Hematopoietic multipotent progenitor cell (in vitro differentiated cells): ENCODE data around the gene CHRNA5. TPM values are rescaled to one million over a fixed set of nuclear protein-coding genes. Genes with fewer than 3 reads are reported as not detected.
A peak's percentile ranks its signal among the peaks of the same experiment; 100 is the strongest.

ENCODE experiments used
- DNase-seq, 3 donors: peaks; one replicate each; pipeline ENCODE4 v3.0.0-alpha.2; 2011 to 2015; ENCODE audit warnings: low read depth in 2 of 3, low spot score in 2 of 3
- small RNA-seq: library from RNA; depleted of rRNA; stranded (forward); fragments of <200 nt; gene quantifications from one replicate; pipeline ENCODE3, GENCODE V24; 2012
- total RNA-seq: library from RNA; depleted of rRNA; stranded (reverse); fragments of >200 nt; gene quantifications from one replicate; pipeline ENCODE4 v1.2.3, GENCODE V29; 2012

CHRNA5 gene
- total RNA-seq, 1 donor: 1.6 TPM

DNA sequence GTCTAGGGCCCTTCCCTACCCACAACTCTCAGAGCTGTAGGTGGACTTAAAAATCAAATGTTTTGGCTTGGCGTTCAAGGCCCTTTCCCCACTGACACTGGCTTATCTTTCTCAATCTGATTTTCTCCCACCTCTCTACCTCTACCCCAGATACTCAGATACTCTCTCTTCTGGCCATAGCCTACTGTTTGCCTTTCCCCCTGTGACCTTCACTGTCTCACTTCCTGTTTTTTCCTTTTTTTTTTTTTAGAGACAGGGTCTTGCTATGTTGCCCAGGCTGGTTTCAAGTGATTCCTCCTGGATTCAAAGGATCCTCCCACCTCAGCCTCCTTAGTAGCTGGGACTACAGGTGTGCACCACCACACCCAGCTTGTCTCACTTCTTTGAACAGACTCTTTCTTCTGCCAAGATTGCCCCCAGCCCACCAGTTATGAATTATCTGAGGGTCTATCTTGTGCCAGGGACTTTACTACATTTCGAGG is 71.1 kb downstream of the CHRNA5 start:
- DNase-seq: no peak

DNA sequence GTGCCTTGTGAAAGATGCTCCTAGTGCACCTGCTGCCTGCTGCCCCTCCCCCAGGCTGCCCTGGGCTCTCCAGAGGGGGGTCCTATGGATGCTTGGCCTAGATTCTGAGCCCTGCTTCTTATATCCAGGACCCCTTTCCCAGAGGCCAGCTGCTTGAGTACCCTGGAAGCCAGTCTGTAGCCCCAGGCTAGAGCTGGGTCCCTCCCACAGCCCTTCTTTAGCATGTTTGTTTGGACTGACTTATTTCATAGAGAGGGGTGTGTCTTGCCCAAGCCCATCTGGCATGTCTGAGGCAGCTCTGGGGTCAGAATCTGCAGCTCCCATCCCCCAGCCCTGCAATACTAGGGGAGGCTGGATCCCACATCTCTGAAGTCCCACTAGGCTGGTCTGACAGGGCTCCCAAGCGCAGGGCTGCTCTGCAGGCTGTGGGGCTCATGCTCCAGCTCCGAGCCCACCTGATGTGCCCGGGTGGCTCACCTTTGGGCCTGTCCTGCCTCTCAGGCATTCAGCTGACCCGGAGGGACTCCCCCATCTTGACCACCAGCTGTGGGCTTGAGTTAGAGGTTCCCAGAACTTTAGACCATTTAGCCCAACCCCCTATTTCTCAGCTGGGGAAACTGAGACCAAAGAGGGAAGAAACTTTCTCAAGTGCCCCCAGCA is 72.6 kb downstream of the CHRNA5 start:
- no peak for DNase-seq

DNA sequence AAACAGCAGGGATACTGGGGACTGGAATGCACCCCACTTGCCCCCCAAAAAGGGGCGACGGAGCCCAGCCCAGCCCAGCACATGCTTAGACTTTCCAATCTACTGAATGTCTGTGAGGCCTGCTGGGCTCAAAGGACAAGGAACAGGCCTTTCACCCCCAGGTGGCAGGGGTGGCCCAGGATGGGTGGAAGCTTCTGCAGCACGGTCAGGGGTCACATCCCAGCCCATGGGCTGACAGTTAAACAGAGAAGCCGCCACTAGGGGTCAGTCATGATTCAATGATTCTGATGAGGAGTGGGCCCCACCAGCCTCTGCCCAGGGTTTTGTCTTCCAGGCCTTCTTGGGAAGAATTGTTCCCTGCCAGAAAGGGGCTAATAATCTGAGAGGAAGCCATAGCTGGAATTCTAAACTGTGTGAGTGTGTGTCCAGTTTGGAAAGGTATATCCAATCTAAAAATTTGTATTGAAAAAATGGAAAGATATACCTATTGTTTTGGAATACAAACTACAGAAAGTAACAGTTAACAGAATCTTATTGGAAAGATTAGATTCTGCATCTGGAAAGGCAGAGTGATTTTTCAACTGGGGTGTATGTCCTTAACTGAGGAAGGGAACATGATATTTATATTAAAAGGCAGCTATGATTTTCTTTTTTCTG is 73.5 kb downstream of the CHRNA5 start:
- DNase-seq: peak in 2 of 3 donors; percentile 64 to 82

DNA sequence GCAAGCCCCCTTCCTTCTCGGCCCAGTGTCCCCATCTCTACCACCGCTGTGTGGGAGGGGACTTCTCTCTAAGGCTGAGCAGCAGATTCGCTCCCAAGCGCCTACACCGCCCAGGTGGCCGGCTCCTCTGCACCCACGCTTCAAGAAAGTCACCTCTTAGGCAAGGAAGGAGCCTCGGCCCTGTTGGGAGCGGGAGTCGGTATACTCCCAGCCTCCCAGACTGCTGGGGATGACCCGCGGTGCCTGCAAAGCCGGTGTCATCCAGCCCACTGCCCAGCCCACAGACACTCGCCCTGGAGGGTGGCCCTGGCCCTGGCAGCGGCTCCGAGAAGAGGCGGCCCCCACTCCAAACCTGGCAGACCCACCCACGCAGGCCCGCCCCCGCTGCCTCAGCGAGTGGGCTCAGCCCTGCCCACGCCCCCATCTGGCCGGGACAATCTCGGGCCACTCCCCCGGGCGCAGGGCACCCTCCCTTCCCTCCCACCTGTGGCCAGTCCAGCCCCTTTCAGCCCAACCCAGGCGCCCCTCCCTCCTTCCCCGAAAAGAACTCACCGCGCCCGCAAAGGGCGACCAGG is 75.3 kb downstream of the CHRNA5 start:
- DNase-seq: no peak

DNA sequence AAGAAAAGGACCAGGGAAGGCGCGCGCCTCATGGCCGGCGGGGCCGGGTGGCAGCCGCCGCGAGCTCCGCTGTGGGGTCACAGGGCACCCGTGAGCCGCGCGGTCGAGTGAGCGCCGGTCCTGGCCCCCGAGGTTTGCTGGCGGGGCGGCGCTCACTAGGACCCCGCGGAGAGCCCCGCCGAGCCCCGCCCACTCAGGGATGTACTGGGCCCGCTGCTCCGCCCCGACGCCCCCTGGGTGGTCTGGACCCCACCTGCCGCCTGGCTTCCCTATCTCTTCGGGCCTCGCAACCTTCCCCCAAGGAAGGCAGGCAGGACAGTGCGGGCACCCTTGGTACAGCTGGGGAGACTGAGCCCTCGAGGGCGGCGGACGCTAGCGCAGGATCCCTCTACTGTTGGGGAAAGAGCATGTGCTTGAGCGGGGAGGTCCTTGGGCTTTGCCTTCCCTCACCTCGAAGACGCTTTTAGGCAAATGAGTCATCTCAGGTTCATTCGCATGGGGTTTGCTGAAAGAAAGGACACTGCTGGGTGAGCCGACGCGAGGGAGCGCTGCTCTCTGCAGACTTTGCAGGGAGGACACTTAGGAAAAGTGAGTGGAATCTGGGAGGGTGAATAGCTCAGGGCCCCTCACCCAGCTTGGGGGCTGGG is 75.9 kb downstream of the CHRNA5 start, which contains the start of gene CHRNB4:
TSS of gene CHRNB4 (minus strand) at position 109 of the 647 bp plus-strand sequence. CDS start at position 32, 77 bp downstream.
- DNase-seq: peak in 2 of 3 donors; percentile 43 to 47

DNA sequence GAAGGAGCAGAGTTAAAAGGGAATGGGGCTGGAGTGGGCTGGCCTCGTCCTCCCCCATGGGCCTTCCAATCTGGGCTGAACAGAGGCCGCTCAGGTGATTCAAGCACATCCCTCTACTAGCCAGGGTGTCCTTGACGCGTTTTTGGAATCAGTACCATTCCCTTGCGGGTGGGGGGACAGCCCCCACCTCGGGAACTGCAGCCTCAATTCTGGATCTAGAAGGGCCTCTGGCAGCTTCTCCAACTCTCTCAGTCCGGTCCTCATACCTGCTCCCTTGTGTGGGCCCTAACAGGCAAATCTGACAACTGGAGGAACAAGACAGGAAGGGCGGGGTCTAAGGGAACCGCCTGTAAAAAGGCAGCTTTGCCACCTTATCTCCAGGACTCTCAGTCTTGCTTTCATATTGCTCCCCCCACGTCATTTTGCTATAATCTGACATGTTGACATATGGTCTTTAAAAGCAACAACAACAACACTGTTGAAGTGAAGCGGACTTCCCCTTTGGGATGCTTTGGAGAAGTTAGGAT is 76.5 kb downstream of the CHRNA5 start:
- no peak for DNase-seq

DNA sequence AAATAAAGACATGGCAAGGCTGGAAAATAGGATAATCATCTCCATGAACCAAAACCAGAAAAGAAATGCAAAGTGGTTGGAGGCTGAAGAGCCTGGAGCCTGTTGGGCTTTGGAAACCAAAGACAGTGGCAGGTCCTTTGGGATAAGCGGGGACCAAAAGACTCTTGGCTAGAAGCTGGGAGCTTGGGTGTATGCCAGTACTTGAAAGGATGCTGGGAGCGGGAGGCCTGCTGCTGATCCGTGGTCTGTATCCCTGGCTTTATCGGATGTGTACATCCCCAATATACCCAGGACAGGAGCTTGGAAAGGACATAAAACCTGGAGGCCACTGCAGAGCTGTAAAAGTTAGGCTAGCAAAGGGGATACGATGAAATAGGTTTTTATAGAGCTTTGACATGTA is 77.0 kb downstream of the CHRNA5 start:
- no peak for DNase-seq

Small RNA genes lying within 50 kb of the gene (small RNA-seq; reads per million reads assigned to genes)
- not detected for gene AC067863.2

Other genes with a start within 250 kb of the CHRNA5 start
- gene CRABP1, start 225.2 kb upstream of the CHRNA5 start, total RNA-seq: 1.3 TPM
- gene IREB2, start 127.3 kb upstream of the CHRNA5 start, total RNA-seq: 18.9 TPM
- 0.81 TPM for gene HYKK, start 57.9 kb upstream of the CHRNA5 start, total RNA-seq
- gene PSMA4, start 25.1 kb upstream of the CHRNA5 start, total RNA-seq: 95.1 TPM
- gene CHRNA3, start 55.5 kb downstream of the CHRNA5 start, total RNA-seq: not detected
- 0.27 TPM for gene CHRNB4, start 75.7 kb downstream of the CHRNA5 start, total RNA-seq
- gene ADAMTS7, start 245.9 kb downstream of the CHRNA5 start, total RNA-seq: 0.27 TPM